HG02798 (cell line): ENCODE measurements around the gene PLCB4.

Source experiments
- ATAC-seq: cut with Tn5 transposase; IDR thresholded peaks from one replicate; pipeline ENCODE4 v1.9.1; 2021; ENCODE audit warnings: mild to moderate bottlenecking; ENCODE audit not compliant: unreplicated experiment, poor library complexity

PLCB4 gene

DNA sequence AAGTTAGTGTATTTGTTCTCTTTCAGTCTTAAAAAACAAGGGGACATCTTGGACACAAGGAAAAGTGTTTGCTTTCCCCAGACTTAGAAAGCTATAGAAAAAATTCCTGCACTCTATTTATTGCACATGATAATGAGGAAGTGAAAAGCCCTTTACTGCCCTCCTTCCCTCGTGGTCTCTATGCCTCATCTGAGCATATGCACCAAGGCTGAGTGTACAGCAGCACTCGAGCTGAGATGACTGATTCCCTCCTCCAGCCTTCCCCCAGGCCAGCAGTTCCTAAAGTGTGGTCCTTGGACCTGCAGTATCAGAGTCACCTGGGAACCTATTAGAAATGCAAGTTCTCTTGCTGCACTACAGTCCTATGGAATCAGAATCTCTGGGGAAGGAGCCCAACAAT, 431.2 kb downstream of the PLCB4 start:
- no peak for ATAC-seq

GRCh38 chr20:9501473-9501872, 432.6 kb downstream of the PLCB4 start:
- ATAC-seq: no peak

DNA sequence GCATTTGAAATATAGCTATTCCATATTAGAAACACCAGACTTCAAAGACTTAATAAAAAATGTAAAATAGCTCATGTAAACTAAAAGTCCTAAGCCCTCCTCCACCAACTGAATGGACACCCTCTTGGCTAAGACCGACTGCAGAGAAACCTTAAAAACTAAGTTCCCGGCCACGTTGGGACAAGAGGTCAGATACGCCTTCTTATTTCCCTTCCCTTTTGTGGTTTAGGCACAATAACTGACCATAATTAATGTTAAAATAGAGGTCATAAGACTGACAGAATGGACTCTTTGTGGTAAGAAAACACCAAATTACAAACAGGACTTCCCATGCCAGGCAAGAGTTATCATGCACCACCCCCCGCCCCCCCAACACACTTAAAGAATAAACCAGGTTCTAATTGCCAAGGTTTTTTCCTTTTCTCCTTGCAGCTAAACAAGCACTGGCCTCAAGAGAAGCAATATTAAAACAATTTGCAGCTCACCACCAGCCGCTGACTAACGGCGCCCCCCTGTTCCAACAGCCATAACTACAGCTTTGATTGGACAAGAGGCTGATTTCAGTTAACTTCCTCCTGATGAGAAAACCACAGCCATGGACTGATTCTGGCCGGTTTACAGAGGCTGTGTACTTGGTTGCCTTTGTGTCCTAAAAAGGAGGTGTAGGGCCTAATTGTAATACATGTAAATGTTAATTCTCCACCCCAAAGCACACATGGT, 434.8 kb downstream of the PLCB4 start:
- no peak for ATAC-seq

- no peak for ATAC-seq
Measured at GRCh38 chr20:9506280-9506821, 437.5 kb downstream of the PLCB4 start.

- no peak for ATAC-seq
Measured at GRCh38 chr20:9506964-9507369, 438.1 kb downstream of the PLCB4 start.

DNA sequence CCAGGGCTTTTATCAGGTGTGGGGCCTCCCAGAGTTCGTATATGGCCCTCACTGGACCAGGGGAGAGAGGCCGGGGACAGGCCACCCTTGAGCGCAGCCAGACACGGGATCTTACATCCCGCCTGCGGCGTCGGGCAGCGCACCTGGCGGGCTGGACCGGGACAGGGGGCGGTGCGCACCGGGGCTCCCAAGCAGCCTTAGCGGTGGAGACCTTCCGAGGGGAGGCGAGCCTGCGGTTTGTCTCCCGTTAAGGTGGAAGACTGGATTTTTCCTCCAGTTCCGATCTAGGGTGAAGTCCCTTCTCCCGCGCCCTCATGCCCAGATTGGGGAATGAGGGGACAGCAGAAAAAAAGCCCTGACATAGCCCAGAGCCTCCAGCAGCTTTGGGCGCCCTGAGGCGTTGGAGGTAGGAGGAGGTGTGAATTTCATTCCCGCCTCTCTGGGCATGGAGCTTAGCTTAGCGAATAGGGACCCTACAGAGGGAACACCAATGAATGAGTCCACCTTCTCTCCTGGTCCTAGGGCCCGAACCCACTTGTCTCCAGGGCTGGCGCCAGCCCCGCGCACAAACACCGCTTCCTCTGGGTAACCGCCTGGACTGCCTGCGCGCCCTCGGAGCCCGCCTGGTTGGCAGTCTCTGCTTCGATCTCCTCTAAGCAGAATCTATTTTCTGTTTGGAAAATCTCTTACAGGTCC, 438.8 kb downstream of the PLCB4 start:
- no peak for ATAC-seq

DNA sequence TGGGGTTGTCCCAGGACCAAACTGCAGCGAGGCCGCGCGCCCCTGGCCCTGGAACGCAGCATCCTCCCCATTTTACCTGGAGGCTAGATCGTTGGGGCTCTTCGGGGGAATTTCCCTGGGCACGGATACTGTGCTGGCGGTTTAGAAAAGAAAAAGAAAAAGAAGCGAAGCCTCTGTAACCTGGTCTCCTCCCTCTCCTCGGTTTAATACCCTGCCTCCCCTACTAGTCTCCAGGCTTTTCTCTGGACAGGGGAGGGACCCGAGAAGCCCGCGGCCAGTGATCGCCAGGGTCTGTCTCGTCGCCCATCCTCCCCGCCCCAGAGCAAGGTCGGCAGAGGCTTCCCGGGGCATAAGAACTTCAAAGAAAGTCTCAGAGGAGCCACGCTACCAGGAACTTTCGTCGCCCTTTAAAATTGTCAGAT, 439.4 kb downstream of the PLCB4 start:
- ATAC-seq: no peak

DNA sequence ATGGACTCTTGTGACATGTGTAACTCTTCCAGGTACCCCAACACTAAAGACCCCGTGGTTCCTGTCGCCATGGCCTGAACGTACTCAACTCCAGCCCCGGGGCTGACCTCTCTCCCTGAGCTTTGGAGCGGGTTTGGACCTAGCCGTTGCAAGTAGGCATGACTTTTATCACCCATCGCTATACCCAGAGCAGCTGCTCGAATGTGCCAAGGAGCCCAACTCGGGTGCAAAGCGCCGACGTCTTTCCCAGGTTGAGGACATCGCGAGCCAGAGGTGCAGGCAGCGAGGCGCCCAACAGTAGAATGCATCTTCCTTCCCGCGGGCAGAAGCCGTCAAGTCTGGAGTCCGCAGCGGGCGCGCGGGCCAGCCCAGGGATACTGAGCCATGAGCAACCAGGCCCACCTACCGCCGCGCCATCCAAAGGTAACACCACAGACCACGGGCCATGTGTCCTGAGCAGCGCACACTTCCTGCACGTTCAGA, 439.9 kb downstream of the PLCB4 start:
- no peak for ATAC-seq

GRCh38 chr20:9509246-9509645, 440.4 kb downstream of the PLCB4 start:
- no peak for ATAC-seq

DNA sequence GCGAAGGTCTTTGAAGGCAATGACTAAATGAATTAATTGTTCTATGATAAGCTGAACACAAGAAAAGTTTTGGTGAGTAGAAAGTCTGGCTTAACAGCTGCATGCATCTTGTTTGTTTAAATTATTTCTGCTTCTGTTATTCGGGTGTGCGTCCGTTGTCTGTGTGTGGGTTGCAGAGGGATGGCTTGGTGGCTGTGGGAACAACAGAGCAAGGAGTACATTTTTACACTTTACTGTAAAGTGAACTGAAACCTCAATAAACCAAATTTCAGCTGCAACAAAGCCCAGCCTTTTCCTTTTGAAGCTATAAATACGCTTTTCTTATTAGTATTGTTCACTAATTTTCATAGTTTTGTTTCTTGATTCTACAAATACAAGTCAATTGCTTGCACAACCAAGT, 442.0 kb downstream of the PLCB4 start:
- no peak for ATAC-seq

GRCh38 chr20:9514072-9514460, 445.2 kb downstream of the PLCB4 start:
- ATAC-seq: no peak

DNA sequence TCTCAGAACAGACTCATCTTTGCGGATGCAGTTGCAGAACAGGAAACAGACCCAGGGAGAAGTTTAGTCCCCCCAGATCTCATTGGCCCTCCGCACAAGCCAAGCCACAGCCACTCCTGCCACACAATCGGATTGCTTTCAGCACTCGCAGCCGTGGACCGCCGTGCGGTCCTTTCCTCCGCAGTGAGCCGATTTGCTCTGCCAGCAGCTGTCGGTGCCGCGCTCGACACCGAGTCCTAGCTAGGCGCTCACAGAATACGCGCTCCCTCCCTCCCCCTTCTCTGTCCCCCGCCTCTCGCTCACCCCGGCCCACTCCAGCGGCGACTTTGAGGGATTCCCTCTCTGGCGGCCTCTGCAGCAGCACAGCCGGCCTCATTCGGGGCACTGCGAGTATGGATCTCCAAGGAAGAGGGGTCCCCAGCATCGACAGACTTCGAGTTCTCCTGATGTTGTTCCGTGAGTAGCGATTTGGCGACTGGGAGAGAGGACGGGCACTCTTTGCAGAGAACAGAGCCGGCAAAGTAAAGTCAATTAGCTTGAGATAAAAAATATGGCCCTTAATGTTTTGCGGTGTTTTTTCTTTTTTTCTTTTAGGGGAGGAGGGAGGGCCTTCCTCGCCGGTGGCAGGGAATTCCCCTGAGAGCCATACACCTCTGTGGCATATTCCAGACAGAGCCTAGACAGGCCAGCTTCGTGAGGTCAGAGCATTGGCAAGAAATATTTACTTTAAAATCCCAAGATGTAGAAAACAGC, 445.8 kb downstream of the PLCB4 start, which contains the start of gene LAMP5:
Gene LAMP5 (plus strand): TSS at position 130 of the 753 bp plus-strand sequence. CDS start 263 bp downstream, at position 393.
- ATAC-seq: no peak

GRCh38 chr20:9515214-9515585, 446.3 kb downstream of the PLCB4 start:
- ATAC-seq: no peak

DNA sequence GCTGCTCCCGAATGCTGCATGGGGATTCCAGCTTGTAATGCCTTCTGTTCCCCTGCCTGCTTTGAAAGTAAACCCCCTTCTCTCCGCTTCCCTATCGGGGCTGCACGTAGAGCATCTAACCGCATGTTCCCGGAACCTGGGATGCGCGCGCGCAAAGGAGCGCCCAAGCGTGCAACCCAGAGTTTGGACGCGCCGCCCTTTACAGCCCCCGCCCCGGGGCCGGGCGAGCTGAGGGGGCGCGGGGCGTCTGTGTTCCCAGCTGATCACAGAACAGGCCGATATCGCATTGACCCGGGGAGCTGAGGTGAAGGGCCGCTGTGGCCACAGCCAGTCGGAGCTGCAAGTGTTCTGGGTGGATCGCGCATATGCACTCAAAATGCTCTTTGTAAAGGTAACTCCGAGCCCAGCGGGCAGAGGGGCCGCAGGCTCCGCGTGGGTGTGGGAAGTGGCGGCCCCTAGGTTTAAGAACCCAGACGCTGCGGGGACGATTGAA, 446.9 kb downstream of the PLCB4 start:
- ATAC-seq: no peak

- no peak for ATAC-seq
Measured at GRCh38 chr20:9516234-9516871, 447.5 kb downstream of the PLCB4 start.

DNA sequence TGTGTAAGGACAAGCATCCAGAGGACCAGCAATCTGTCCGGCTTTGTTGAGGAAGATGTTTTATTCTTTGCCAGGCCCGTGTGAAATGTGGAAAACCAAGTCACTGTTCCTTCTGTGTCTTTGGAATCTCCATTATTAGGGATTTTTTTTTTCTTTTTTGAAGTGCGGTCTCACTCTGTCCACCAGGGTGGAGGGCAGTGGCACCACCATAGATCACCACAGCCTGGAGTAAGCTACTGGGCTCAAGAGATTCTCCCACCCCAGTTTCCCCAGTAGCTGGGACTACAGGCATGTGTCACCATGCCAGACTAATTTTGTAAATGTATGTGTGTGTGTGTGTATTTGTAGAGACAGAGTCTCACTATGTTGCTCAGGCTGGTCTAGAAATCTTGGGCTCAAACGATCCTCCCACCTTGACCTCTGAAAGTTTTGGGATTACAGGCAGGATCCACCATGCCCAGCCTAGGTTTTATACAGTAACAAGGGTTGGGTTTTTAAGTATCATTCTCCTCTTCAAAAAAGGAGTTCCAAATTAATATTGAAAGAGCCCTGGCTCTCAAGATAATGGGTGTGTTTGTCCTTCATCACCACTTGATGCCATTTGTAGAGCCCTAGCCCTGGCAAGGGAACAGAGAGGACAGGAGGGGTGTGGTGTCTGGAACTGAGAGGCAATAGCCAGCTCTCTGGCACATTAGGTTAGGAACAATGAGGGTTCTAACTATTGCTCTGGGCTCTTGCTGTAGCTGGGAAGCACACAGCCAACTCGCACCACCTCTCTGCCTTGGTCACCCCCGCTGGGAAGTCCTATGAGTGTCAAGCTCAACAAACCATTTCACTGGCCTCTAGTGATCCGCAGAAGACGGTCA, 448.6 kb downstream of the PLCB4 start:
- ATAC-seq: no peak

DNA sequence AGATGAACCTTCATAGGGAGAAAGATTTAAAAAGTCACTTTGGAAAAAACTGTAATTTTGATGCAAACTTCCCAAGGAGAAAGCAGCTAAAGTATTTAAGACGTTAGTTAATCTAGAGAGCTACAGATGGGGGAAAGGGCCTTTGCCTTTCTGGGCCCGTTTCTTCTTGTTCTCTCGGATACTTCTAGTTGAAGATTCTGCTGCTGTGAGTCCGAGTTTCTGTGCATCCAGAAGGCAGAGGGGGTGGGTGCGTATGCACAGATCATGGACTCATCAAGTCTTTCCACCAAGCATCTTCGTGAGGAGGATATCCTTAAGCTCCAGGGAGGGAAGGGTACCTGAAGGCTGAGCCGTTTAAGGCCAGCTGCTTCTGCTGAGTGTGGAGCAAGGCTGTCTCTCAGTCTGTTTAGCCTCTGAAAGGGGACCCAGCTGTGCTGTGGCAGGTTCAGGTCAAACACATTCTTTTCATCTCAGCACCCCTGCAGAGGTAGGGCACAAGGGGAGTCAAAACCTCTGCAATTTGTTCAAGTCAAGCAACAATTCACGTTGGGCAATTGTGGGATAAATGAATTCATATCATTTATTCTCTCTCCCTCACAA, 449.8 kb downstream of the PLCB4 start:
- ATAC-seq: no peak

- no peak for ATAC-seq
Measured at GRCh38 chr20:9520086-9520485, 451.2 kb downstream of the PLCB4 start.

DNA sequence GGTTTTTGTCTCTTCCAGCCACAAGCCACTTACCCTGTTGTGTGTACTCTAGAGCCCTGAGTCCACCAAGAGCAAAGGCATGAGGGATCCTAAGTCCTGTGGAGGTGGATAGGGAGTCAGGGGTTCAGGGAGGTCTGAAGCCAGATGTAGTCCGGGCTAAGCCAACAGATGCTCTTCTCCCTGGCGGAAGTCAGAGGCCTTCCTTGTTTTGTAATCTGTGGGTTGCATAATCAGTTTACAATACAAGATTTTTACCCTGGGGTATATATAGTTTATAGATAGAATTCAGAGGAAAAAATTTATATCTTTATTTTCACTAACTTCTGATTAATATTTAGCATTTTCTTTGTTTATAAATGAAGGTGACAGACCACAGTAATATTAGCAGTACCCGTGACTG, 454.7 kb downstream of the PLCB4 start:
- ATAC-seq: no peak
